Caco-2 (cell line): ENCODE measurements around the gene ADARB2. TPM values are rescaled to one million over a fixed set of nuclear protein-coding genes. Genes with fewer than 3 reads are reported as not detected.

Experiments
- BruUV-seq: library from RNA; stranded (reverse); fragments of 400-500 nt; replicated peaks from 2 replicates; lab custom pipeline; 2021; lab: Mats Ljungman, UMichigan
- CTCF ChIA-PET: fragments of 300-600 bp; sonication (Branson Sonifier 250); formaldehyde crosslinking; loops from one replicate; lab custom pipeline; 2022; ENCODE audit warnings: antibody characterized with exemption; lab: Charles Lee
- POLR2A ChIA-PET: fragments of 300-600 bp; sonication (Branson Sonifier 250); formaldehyde crosslinking; loops from one replicate; lab custom pipeline; 2022; ENCODE audit warnings: antibody characterized with exemption; lab: Charles Lee
- DNase-seq, 2 experiments: peaks; one replicate each; pipeline versions ENCODE4 v3.0.0 to v3.0.0-alpha.2; 2020 to 2022
- H3K27me3 ChIP-seq: replicated peaks from 2 replicates; pipeline ENCODE4 v1.6.0; 2011; ENCODE audit warnings: low read length; ENCODE audit not compliant: control insufficient read depth, insufficient read depth
- H3K36me3 ChIP-seq: 2 replicates; pipeline ENCODE4 v1.5.1; 2011; ENCODE audit warnings: low read length; ENCODE audit not compliant: control insufficient read depth, insufficient read depth
- H3K4me1 ChIP-seq: fragments of 250-450 bp; sonication (Bioruptor Pico); 2 replicates; pipeline ENCODE4 v1.5.1; 2020; ENCODE audit warnings: mild to moderate bottlenecking
- H3K4me3 ChIP-seq: 2 replicates; pipeline ENCODE4 v1.5.1; 2011; ENCODE audit warnings: low read depth, mild to moderate bottlenecking, control low read depth, low read length
- H3K9me3 ChIP-seq: fragments of 250-450 bp; sonication (Bioruptor Pico); 2 replicates; pipeline ENCODE4 v1.5.1; 2020; ENCODE audit warnings: mild to moderate bottlenecking, moderate library complexity
- H3K27ac Mint-ChIP-seq: one replicate; pipeline ENCODE4 v1.8.0; 2022; ENCODE audit warnings: mixed read lengths; ENCODE audit not compliant: unreplicated experiment
- H3K27me3 Mint-ChIP-seq: one replicate; pipeline ENCODE4 v1.8.0; 2022; ENCODE audit warnings: mixed read lengths; ENCODE audit not compliant: insufficient read depth, unreplicated experiment
- H3K36me3 Mint-ChIP-seq: one replicate; pipeline ENCODE4 v1.8.0; 2022; ENCODE audit warnings: mild to moderate bottlenecking, mixed read lengths; ENCODE audit not compliant: insufficient read depth, unreplicated experiment
- H3K4me1 Mint-ChIP-seq: one replicate; pipeline ENCODE4 v1.8.0; 2022; ENCODE audit warnings: low read depth, mixed read lengths; ENCODE audit not compliant: unreplicated experiment
- H3K4me3 Mint-ChIP-seq: one replicate; pipeline ENCODE4 v1.8.0; 2022; ENCODE audit warnings: mild to moderate bottlenecking, moderate library complexity, mixed read lengths; ENCODE audit not compliant: unreplicated experiment
- H3K9me3 Mint-ChIP-seq: one replicate; pipeline ENCODE4 v1.8.0; 2022; ENCODE audit warnings: mixed read lengths; ENCODE audit not compliant: unreplicated experiment
- intact Hi-C: fragments of 100-400 bp; cut with micrococcal nuclease; formaldehyde crosslinking; loops from one replicate; pipeline ENCODE4 v1.10.0; 2022; ENCODE audit not compliant: unreplicated experiment
- total RNA-seq: library from RNA; stranded (reverse); gene quantifications from 2 replicates; pipeline ENCODE4 v1.2.3, GENCODE V29; 2022
- TF ChIP-seq, protein P1 (sequence below), 2 experiments: fragments of 200-600 bp in 1 of 2; IDR thresholded peaks; 1 replicate in 1 of 2; 2 replicates in 1 of 2; pipeline versions ENCODE4 v1.5.1 to v1.8.0; 2011 to 2022; ENCODE audit warnings: antibody characterized with exemption in 1 of 2, control low read depth in 1 of 2, inconsistent platforms in 1 of 2, low read depth in 1 of 2, low read length in 1 of 2, mild to moderate bottlenecking in 1 of 2, moderate library complexity in 1 of 2; ENCODE audit not compliant: insufficient read depth in 1 of 2, severe bottlenecking in 1 of 2, unreplicated experiment in 1 of 2

Gene ADARB2
- total RNA-seq, 1 experiment from 2014 or later, result 0.27 TPM

DNA sequence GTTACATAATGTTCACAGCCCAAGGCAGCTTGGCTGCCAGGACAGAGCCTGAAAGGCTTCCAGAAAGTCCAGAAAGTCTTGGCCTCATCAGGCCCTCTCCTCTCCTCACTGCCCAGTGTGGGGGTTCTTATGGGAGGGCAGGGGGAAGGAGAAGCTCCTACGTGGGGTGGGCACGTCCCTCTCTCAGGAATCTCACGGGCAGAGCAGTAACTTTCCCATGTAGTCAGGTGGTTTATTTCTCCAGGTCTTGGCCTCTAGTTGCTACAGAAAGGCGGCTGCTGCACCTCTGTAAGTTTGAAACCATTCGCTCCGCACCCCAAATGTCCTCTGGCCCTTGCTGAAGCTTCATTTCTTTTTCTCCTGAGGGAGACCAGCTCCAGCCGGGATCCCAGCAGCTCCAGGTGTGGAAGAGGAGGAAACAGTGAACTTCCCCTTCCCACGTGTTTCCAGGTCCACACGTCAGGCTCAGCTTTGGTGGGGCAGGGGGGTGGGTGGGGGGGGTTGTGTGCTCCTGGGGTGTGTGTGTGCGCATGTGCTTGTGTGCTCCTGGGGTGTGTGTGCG is 360.9 kb downstream of the ADARB2 start:
- POLR2A ChIA-PET, result no interaction called here

DNA sequence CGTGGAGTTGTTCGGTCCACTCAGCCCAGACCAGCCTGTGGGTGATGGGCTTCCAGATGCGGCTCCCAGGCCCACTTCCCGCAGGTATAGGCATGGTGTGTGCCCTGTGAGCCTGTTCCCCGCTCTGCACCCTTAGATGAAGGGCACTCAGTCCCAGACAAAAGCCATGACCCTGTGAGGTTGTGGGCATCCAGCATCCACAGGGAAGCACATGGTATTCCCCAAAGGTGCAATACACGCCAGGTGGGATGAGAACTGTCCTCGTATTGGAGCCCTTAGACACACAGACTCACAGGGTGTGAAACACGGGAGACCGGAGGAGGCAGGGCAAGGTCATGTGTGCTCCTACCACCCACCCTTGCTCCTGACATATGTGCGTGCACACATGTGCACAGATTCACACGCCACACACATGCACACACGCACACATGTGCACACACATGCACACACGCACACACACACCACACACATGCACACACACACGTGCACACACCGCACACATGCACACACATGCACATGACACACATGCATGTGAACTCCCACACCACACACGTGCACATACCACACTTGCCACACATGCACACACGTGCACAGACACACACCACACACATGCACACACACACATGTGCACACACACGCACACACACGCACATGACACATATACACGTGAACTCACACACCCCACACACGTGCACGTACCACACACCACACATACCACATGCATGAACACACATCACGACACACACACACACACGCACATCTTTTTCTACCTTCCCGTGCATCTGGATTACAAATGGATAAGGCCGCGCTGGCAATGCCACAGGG is 361.8 kb downstream of the ADARB2 start:
- DNase-seq, result no peak
- Mint-ChIP-seq H3K36me3 (no peaks in the 10 kb centered on the region), H3K27ac (no peak overlapping the region), H3K4me3 (no peak overlapping the region), H3K9me3 (peaks cover 9% of the 10 kb centered on the region), H3K27me3 (peaks cover 25% of the 10 kb centered on the region), H3K4me1 (peaks cover 10% of the 10 kb centered on the region)
- TF ChIP-seq, protein P1, sequence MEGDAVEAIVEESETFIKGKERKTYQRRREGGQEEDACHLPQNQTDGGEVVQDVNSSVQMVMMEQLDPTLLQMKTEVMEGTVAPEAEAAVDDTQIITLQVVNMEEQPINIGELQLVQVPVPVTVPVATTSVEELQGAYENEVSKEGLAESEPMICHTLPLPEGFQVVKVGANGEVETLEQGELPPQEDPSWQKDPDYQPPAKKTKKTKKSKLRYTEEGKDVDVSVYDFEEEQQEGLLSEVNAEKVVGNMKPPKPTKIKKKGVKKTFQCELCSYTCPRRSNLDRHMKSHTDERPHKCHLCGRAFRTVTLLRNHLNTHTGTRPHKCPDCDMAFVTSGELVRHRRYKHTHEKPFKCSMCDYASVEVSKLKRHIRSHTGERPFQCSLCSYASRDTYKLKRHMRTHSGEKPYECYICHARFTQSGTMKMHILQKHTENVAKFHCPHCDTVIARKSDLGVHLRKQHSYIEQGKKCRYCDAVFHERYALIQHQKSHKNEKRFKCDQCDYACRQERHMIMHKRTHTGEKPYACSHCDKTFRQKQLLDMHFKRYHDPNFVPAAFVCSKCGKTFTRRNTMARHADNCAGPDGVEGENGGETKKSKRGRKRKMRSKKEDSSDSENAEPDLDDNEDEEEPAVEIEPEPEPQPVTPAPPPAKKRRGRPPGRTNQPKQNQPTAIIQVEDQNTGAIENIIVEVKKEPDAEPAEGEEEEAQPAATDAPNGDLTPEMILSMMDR (IDR thresholded peaks at IDR 0.05; ENCODE audit: insufficient read depth in 1 of 2, low read depth in 1 of 2, low read length in 1 of 2, severe bottlenecking in 1 of 2, unreplicated experiment in 1 of 2), result no peak
- Histone ChIP-seq H3K9me3 (no peaks in the 10 kb centered on the region), H3K27me3 (peaks cover 4% of the 10 kb centered on the region; the same call in 1 of the 2 replicates), H3K4me1 (peaks cover 5% of the 10 kb centered on the region; the same call in 1 of the 2 replicates), H3K4me3 (no peak overlapping the region), H3K36me3 (no peaks in the 10 kb centered on the region)
- BruUV-seq, result no TSS peak
- intact Hi-C loops, result no loop called here
- CTCF ChIA-PET, result no interaction called here
- POLR2A ChIA-PET, result no interaction called here

More for the DNA sequence above, 360.9 kb downstream of the ADARB2 start:
- H3K36me3 Mint-ChIP-seq, result no peaks in the 10 kb centered on the region
- Histone ChIP-seq H3K36me3 (no peaks in the 10 kb centered on the region), H3K9me3 (no peaks in the 10 kb centered on the region), H3K4me3 (no peak overlapping the region), H3K27me3 (peaks cover 5% of the 10 kb centered on the region; the same call in 1 of the 2 replicates), H3K4me1 (peaks cover 5% of the 10 kb centered on the region; the same call in 1 of the 2 replicates)
- no peak for DNase-seq
- no peak overlapping the region for H3K4me3 Mint-ChIP-seq
- TF ChIP-seq, protein P1 (IDR thresholded peaks at IDR 0.05; ENCODE audit: insufficient read depth in 1 of 2, low read depth in 1 of 2, low read length in 1 of 2, severe bottlenecking in 1 of 2, unreplicated experiment in 1 of 2), result no peak
- peaks cover 10% of the 10 kb centered on the region for H3K4me1 Mint-ChIP-seq
- H3K9me3 Mint-ChIP-seq, result peaks cover 9% of the 10 kb centered on the region
- intact Hi-C loops, result no loop called here
- CTCF ChIA-PET, result no interaction called here
- no peak overlapping the region for H3K27ac Mint-ChIP-seq
- peaks cover 29% of the 10 kb centered on the region for H3K27me3 Mint-ChIP-seq
- BruUV-seq, result no TSS peak

DNA sequence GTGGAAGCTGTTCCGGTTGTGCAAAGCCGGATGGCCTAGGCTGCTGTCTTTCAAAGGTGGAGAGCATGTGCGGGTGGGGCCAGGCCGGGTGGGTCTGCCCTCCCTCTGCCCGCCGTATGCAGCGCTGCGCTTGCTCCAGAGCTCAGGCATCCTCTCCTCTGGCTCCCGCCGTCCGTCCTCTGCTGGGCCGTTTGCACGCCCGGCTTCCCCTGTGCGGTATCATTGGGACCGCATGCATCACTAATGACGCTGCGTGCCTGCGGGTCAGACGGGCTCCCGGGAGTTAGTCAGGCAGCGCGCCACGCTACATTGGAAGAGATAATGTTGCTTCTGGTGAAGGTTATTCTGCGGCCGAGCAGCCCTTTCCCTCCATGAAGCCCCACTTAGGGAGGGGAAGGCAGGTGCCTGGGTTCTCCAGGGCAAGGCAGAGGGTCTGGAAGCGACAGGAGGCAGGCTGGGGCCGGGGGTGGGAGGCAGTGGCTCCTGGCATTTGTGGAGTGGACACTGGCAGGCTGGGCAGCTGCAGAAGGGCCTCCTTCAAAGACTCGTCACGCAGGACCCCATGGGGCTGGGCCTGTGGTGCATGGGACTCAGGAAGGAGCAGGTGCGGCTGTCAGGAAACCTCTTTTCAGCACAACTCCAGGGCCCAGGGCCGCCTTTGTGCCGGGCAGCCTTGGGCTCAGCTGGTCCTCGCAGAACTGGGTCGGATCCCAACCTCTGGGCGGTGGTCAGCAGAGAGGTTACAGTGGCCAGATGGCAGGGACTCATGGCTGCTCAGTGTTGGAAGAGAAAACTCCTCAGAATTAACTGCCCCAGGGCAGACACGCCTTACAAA is 362.6 kb downstream of the ADARB2 start:
- ChIA-PET POLR2A (no interaction called here), CTCF (interaction anchor here (1.1 kb wide), 1 partner anchor 109 kb away, joined by 3 read pairs; no protein-coding TSS in a partner anchor)
- 0 out of 2 replicates have a peak, but pooled peaks cover 2% of the 10 kb centered on the region for H3K27me3 ChIP-seq
- TF ChIP-seq, protein P1 (IDR thresholded peaks at IDR 0.05; ENCODE audit: insufficient read depth in 1 of 2, low read depth in 1 of 2, low read length in 1 of 2, severe bottlenecking in 1 of 2, unreplicated experiment in 1 of 2), result no peak
- Mint-ChIP-seq H3K27me3 (peaks cover 21% of the 10 kb centered on the region), H3K4me3 (no peak overlapping the region), H3K27ac (no peak overlapping the region), H3K36me3 (no peaks in the 10 kb centered on the region), H3K4me1 (peaks cover 10% of the 10 kb centered on the region), H3K9me3 (peaks cover 9% of the 10 kb centered on the region)
- no peak for DNase-seq
- no peaks in the 10 kb centered on the region for H3K9me3 ChIP-seq
- peaks cover 5% of the 10 kb centered on the region; the same call in 1 of the 2 replicates for H3K4me1 ChIP-seq
- H3K36me3 ChIP-seq, result no peaks in the 10 kb centered on the region
- no TSS peak for BruUV-seq
- intact Hi-C loops, result loop anchor here (5.0 kb wide), 1 partner anchor 72 kb away; no protein-coding TSS in a partner anchor
- H3K4me3 ChIP-seq, result no peak overlapping the region
